Gastroesophageal sphincter (tissue), 4 donors: ENCODE data around the gene QPRT. TPM values are rescaled to one million over a fixed set of nuclear protein-coding genes. Genes with fewer than 3 reads are reported as not detected.

ENCODE experiments used
- ATAC-seq: fragments of 150-250 bp; one replicate; pipeline ENCODE4 v1.9.1; 2016; ENCODE audit warnings: mild to moderate bottlenecking, moderate library complexity
- H3K27ac ChIP-seq, 4 donors: fragments of 200-600 bp; sonication (generic) in 3 of 4; 1 replicate in 3 of 4; 2 replicates in 1 of 4; pipeline ENCODE4 v1.5.1; 2016 to 2019
- H3K27me3 ChIP-seq: fragments of 200-600 bp; sonication (generic); one replicate; pipeline ENCODE4 v1.5.1; 2019
- H3K36me3 ChIP-seq, 2 donors: fragments of 200-600 bp; sonication (generic); one replicate each; pipeline ENCODE4 v1.5.1; 2019; ENCODE audit warnings: control low read depth in 1 of 2
- H3K4me1 ChIP-seq, 3 donors: fragments of 200-600 bp; sonication (generic); 1 replicate in 2 of 3; 2 replicates in 1 of 3; pipeline ENCODE4 v1.5.1; 2016 to 2019; ENCODE audit warnings: control low read depth in 2 of 3
- H3K4me3 ChIP-seq, 2 donors: fragments of 200-600 bp; sonication (generic); one replicate each; pipeline ENCODE4 v1.5.1; 2019; ENCODE audit warnings: mild to moderate bottlenecking in 1 of 2, moderate library complexity in 1 of 2
- H3K9me3 ChIP-seq, 3 donors: fragments of 200-600 bp; sonication (generic); one replicate each; pipeline ENCODE4 v1.5.1; 2017 to 2019; ENCODE audit warnings: control low read depth in 2 of 3
- CTCF ChIP-seq, 4 experiments: fragments of 200-600 bp in 2 of 4; fragments of 450-650 bp in 2 of 4; sonication (generic) in 1 of 4; IDR thresholded peaks; one replicate each; pipeline ENCODE4 v1.5.1; 2017 to 2019; ENCODE audit warnings: antibody characterized with exemption in 4 of 4, mild to moderate bottlenecking in 2 of 4, moderate library complexity in 2 of 4
- EP300 ChIP-seq: sonication (generic); formaldehyde crosslinking; IDR thresholded peaks from one replicate; pipeline ENCODE4 v1.6.1; 2017; ENCODE audit warnings: antibody characterized with exemption, mild to moderate bottlenecking
- POLR2A ChIP-seq, 2 donors: fragments of 450-650 bp; IDR thresholded peaks; one replicate each; pipeline ENCODE4 v1.6.1; 2017; ENCODE audit warnings: antibody characterized with exemption in 2 of 2, mild to moderate bottlenecking in 2 of 2, moderate library complexity in 1 of 2
- POLR2AphosphoS5 ChIP-seq: sonication (generic); formaldehyde crosslinking; IDR thresholded peaks from one replicate; pipeline ENCODE4 v1.6.1; 2017; ENCODE audit warnings: antibody characterized with exemption
- WGBS, 2 donors: methylation state at CpG; one replicate each; pipeline ENCODE4 v1.1.5; 2018; ENCODE audit warnings: low coverage in 1 of 2; 5-methylcytosine and 5-hydroxymethylcytosine counted together
- total RNA-seq, 4 donors: library from RNA; depleted of rRNA; stranded (reverse); fragments of >200 nt; gene quantifications; one replicate each; pipeline ENCODE4 v1.1.0, GENCODE V29; 2016

The QPRT gene
- total RNA-seq, 4 donors from 2014 or later: 0.62 to 6.7 (median 4.3) TPM

GRCh38 chr16:29644338-29644857 lies 34.6 kb upstream of the QPRT start:
- WGBS, 2 donors: 82 to 85% methylated on average over 7 to 8 of the region's 9 CpGs
- ATAC-seq: no peak
- H3K36me3 ChIP-seq: no peaks in the 10 kb centered on the region
- TF ChIP-seq CTCF (IDR thresholded peaks at IDR 0.05) (no peak), POLR2A (IDR thresholded peaks at IDR 0.05) (no peak), POLR2AphosphoS5 (no peak), EP300 (no peak)
- H3K4me1 ChIP-seq: no peaks in the 10 kb centered on the region
- peaks cover under 1% of the 10 kb centered on the region for H3K27me3 ChIP-seq
- no peaks in the 10 kb centered on the region for H3K9me3 ChIP-seq
- H3K4me3 ChIP-seq: no peak overlapping the region
- no peak overlapping the region for H3K27ac ChIP-seq

- 76 to 83% methylated on average over 4 of the region's 4 CpGs for WGBS, 2 donors
Measured at GRCh38 chr16:29644973-29645693, 33.8 kb upstream of the QPRT start.

GRCh38 chr16:29645694-29646187 lies 33.2 kb upstream of the QPRT start:
- Histone ChIP-seq H3K27ac (no peak overlapping the region), H3K27me3 (peaks cover 9% of the 10 kb centered on the region), H3K4me1 (no peaks in the 10 kb centered on the region), H3K36me3 (no peaks in the 10 kb centered on the region), H3K4me3 (no peak overlapping the region), H3K9me3 (no peaks in the 10 kb centered on the region)
- ATAC-seq: no peak
- 64 to 77% methylated on average over 4 of the region's 4 CpGs for whole genome bisulfite sequencing, 2 donors
- no peak for TF ChIP-seq POLR2AphosphoS5
- no peak for TF ChIP-seq EP300
- no peak for TF ChIP-seq POLR2A (IDR thresholded peaks at IDR 0.05)
- no peak for TF ChIP-seq CTCF (IDR thresholded peaks at IDR 0.05)

More at GRCh38 chr16:29644973-29645693, 33.8 kb upstream of the QPRT start:
- no peaks in the 10 kb centered on the region for H3K36me3 ChIP-seq
- H3K9me3 ChIP-seq: no peaks in the 10 kb centered on the region
- no peaks in the 10 kb centered on the region for H3K4me1 ChIP-seq
- no peak for ATAC-seq
- TF ChIP-seq EP300 (no peak), POLR2A (IDR thresholded peaks at IDR 0.05) (no peak), CTCF (IDR thresholded peaks at IDR 0.05) (no peak), POLR2AphosphoS5 (no peak)
- no peak overlapping the region for H3K27ac ChIP-seq
- peaks cover 8% of the 10 kb centered on the region for H3K27me3 ChIP-seq
- no peak overlapping the region for H3K4me3 ChIP-seq

- WGBS, 2 donors: 91% methylated on average over 3 of the region's 3 CpGs; no CpG with 5 or more reads in 1 of the 2 donors
- no peak overlapping the region for H3K27ac ChIP-seq
- H3K4me3 ChIP-seq: no peak overlapping the region
- no peak for ATAC-seq
- H3K9me3 ChIP-seq: no peaks in the 10 kb centered on the region
- no peak for TF ChIP-seq EP300
- TF ChIP-seq POLR2AphosphoS5: no peak
- no peak for TF ChIP-seq CTCF (IDR thresholded peaks at IDR 0.05)
- no peak for TF ChIP-seq POLR2A (IDR thresholded peaks at IDR 0.05)
- H3K27me3 ChIP-seq: peaks cover 9% of the 10 kb centered on the region
- no peaks in the 10 kb centered on the region for H3K36me3 ChIP-seq
- H3K4me1 ChIP-seq: no peaks in the 10 kb centered on the region
Measured at GRCh38 chr16:29646947-29647346, 32.0 kb upstream of the QPRT start.
